Right hindlimb (tissue), 1 donor: Measurements from ENCODE around the gene SLC4A2.

Experiments
- DNase-seq: peaks from one replicate; pipeline ENCODE4 v3.0.0-alpha.2; 2018

Gene SLC4A2

DNA sequence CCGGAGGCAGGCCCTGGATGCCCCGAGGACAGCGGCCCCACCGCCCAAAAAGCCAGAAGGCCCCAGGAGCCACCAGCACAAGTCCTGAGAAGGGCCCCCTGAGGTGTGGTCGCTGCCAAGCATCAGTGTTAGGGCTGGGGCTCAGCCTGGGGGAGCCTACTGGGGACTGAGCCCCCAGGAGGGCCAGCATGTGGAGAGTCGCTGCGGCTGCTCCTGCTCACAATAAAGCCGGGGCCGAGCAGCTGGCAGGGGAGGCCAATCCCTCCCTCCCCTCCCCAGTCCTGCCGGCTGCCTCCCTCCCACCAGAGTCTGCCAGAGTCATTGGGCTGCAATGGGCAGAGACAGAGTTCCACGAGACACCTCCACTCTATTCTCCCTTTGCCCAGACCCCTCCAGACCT lies 14.1 kb upstream of the SLC4A2 start:
- no peak for DNase-seq

DNA sequence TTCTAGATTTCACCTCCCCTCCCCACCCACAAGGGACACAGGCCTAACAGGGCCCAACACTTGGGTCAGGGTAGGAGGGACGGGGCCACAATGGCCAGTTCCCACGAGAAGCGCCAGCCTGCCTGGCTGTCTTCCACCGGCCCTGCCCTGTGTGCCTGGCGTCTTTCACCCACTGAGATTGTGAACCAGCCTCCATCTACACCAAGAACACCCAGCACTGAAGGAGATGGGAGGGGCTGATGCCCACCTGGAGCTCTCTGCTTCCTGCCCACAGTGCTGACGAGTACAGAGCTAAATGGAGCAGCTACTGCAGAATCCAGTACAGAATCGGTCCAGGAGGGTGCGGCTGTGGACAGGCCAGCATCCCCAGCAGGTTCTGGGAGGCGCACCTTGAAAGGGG lies 13.4 kb upstream of the SLC4A2 start:
- no peak for DNase-seq

DNA sequence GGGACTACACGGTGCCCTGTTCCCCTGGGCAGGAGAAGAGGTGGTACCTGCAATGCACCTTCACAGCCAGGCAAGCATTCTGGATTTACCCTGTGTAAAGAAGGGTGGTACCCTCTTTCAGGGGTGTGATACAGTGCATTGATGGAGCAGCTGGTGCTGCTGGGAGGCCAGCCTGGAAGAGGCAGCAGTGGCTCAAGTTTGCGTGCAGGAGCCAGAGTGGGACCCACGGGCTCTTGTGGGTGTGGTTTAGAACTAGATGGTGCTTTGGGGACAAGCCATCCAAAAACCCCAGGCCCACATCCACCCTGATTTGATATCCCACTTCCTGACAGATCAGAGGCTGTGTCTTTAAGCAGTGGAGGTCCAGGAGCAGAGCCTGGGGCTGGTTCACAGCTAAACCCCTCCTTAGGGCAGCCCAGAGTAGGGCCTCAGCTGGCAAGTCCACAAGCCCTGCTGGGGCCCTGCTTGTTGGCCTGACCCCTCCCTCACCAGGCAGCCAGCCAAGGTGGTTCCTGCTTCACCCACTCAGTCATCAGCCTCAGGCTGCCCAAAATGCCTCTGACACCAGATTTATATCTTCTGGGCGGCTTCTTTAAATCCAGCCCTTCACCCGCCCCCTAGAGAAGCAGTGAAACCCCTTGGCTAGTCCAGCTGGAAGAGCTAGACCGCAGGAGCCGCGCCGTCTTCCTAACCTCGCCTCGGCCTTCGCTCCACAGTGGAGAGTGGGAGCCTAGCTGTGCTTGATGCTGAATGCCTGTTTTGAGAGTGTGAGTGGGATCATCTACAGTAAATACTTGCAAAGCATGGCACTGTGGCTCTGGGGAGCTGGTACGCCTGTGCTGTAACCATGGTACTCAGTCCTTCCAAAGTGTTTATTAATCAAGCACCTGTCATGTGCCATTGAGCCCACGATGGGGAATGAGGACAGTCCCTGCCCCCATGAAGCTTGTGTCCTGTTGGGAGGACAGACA lies 12.5 kb upstream of the SLC4A2 start:
- peak; percentile 85 for DNase-seq

DNA sequence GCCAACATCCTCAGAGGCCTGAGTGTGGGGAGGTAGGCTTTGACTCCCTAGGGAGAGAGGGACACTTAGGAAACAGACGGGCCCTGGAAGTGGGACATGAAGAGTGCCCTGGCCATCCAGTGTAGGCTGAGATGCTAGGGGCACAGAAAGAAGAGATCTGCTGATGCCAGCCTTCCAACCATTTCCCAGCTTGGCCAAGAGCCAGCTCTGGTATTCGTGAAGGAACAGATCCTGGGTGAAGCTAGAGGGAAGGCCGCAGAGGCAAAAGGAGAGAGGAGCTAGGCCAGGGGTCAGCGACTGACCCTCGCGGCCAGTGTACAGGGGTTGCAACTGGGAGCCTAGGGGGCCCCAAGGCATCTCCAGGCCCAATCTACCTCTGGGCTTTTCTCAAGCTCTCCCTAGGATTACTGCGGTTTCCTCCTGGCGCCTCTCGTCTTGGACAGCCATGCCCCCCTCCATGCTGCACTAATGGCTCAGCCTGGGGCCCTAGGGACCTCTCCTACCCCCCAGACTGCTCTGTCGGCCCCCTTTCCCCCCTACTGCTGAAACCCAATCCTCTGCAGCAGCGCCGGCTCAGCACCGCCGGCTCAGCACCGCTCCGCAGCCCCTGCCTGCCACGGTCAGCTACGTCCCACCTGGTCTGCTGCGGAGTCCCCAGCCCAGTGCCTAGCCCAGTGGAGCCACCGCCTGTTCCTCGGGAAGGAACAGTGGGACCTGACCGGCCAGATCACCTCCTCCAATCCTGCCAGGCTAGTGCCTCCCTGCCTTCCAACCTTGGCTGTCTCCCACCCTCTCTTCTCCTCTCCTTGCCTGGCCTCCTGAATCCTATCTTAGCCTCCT lies 11.2 kb upstream of the SLC4A2 start, which contains the start of gene ASIC3:
Gene ASIC3 (plus strand): TSS at position 556 of the 840 bp plus-strand sequence. CDS start 355 bp downstream, outside the sequence.
- no peak for DNase-seq

DNA sequence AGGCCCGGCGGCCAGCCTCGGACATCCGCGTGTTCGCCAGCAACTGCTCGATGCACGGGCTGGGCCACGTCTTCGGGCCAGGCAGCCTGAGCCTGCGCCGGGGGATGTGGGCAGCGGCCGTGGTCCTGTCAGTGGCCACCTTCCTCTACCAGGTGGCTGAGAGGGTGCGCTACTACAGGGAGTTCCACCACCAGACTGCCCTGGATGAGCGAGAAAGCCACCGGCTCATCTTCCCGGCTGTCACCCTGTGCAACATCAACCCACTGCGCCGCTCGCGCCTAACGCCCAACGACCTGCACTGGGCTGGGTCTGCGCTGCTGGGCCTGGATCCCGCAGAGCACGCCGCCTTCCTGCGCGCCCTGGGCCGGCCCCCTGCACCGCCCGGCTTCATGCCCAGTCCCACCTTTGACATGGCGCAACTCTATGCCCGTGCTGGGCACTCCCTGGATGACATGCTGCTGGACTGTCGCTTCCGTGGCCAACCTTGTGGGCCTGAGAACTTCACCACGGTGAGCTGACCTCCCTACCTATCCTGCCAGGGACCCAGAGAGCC lies 10.4 kb upstream of the SLC4A2 start:
- DNase-seq, result no peak

DNA sequence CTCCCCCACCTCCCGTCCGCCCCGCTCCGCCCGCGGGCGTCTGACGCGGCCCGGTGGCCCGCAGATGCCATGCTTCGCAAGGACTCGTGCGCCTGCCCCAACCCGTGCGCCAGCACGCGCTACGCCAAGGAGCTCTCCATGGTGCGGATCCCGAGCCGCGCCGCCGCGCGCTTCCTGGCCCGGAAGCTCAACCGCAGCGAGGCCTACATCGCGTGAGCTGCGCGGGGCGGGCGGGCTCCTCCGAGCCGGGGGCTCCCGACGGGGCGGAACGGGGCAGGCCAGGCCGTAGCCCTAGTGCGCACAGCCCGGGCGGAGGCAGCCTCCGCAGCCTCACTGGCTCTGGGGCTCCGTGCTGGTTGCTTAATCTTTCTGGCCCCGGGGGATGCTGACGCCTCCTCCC lies 8.3 kb upstream of the SLC4A2 start:
- DNase-seq, result peak; percentile 80

DNA sequence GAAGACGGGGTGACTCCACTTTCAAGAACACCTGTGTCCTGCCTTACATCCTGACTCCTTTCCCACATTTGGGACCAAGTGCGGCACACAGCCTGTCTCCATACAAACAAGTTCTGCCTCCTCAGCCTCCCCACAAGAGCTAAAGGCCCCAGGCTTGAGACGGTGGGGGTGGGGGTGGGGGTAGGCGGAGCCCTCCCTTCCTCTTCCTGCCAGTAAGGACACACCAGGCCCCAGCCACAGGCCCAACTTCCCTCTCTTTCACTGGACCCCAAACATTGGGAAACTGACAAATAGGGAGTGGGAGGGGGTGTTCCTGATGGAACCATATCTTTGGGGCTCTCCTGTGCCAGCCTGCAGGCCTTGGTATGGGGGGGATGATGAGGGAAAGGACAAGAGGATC lies 6.3 kb upstream of the SLC4A2 start:
- no peak for DNase-seq

DNA sequence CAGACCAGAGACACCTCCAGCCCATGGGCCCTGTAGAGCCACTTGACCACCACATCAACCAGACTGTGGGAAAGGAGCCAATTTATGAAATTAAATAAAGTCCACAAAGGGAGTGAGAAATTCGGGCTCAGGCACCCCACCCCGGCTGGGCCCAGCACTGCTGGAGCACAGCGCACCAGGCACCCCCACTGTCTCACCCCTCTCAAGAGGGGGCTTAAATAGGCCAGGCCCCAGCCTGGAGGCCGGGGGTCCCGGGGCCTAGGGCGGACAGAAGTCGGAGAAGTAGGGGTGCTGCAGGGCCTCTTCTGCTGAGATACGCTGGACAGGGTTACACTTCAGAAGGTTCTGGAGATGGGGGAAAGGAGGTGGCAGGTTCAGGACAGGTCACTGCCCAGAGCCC lies 5.6 kb upstream of the SLC4A2 start:
- no peak for DNase-seq

DNA sequence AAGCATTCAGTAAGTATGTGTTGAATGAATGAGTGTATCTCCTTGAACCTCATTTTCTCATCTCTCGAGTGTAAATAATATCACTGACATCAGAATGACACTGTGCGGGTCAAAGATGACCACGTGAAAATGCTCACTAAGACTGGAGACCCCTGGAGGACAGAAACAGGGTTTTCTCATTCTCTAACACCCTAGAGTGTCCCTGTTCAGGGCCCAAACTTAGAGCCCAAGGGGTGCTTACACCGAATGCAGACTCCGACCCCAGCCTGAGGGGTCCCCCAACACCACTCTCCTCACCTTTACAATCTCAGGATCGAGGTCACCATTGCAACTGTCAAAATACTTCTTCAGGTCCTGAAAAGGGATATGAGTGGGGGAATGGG lies 3.1 kb upstream of the SLC4A2 start:
- DNase-seq, result no peak

DNA sequence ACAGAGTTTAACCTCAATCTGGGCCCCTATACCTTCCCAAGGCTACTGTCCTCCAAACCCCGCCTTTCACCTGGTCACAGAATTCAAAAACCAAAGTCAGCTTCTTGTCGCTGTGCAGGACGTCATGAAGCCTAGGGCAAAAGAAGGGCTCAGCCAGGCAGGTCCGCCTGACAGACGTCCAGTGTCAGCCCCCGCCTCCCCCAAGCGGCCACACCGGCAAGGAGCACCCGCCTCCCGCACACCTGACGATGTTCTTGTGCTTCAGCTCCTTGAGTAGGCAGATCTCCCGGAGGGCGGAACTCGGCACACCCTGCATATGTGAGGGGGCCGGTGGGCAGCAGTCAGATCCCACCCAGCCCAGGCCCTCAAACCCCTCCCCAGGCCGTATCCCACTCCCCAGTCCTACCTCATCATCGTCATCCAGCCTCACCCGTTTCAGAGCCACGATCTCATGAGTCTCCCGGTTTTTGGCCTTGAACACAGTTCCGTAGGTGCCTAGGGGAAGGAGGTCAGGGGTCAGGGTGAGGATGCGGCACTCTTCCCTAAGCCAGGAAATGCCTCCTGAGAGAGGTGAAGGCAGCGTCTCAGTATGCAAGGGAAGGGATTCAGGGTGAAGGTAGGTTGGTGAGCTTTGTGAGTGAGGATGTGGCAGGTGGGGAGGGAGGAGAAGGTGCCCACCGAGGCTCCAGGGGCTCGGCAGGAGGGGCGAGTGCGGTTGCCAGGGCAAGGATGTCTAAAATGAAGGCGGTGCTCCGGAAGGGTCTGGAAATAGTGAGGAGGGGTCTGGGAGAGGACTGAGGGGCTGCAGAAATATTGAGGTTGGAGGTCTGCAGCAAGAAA lies 2.5 kb upstream of the SLC4A2 start:
- DNase-seq, result no peak

DNA sequence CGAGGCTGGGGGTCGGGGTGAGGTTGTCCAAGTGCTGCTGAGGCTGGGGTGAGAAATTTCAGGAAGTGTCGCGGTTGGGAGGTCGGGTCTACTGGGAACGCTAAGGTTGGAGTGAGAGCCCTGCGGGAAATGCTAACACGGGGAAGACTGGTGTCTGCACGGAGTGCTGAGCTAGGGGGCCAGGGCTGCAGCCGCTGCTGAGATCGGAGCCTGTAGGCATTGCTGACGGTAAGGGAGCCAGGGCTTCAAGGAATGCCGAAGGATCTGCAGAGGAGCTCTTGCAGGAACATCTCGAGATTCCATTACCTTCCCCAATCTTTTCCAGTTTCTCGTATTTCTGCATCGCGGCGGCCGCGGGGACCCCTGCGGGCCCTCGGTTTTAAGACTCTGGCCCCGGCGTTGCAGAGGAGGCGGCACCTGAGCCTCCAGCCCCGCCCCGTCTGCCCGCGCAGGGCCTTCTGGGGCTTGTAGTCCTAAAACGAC lies 1.8 kb upstream of the SLC4A2 start, which contains the start of gene CDK5:
Gene CDK5 (minus strand): TSS at position 392 of the 483 bp plus-strand sequence. CDS start 49 bp downstream, at position 343.
- no peak for DNase-seq

DNA sequence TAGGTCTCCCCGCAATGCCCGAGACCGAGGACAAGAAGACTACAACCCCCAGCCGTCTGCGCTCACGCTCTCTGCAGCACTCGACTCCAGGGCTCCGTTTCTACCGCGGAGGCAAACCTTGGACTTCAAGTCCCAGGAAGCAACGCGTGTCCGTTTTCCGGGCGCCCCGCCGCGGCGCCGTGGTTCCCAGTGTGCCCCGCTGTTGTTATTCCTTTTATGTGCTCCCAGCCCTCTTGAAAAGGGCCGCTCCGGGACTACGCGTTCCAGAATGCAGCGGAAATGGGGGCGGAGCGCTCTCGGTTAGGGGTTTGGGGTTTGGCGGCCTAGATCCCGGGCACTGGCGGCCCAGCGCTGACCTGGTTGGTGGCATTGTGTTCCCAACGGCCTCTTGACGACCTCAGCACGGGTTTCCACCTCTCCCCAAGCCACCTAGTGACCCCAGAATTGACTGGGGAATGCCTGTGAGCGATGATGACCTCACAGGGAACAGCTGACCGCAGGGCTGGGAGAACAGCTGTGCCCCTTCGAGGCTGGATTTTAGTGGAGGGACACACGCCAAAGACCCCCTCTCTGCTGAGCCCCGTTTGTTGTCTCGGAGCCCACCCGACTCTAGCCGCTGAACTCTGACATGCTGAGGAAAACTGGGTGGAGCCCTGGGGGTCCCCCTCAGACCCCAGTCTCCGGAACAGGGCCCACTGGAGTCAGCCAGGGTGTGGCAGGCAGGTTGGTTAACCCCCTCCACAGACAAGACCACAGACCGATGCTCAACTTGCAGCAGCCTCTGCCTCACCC lies 1.2 kb upstream of the SLC4A2 start:
- DNase-seq, result peak; percentile 99

DNA sequence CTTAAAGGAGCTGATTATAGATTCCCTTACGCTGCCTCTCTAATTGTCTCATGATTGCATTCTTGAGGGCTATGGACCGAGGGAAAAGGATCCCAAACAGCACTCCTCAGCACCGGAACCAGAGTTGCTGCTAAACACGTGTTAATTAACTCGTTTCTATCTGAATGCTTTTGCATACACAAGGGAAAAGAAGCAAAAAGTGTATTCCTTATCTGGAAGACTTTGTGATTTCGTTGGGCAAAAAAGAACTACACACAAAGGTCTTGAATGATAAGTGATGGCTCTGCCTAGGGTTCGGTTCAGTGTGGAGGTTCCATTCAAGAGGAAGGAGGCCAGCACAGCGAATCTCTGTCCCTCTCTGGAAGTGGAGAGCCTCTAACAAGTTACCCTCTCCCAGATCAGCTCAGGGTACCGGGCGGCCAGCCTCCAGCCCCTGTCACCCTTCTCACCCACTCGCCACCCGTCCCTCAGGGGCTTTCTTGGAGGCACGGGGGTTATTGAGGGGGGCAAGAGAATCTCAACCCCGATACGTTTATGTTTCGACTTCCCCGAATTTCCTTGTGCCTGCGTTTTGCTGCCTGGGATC lies 515 bp upstream of the SLC4A2 start:
- peak; percentile 57 for DNase-seq

DNA sequence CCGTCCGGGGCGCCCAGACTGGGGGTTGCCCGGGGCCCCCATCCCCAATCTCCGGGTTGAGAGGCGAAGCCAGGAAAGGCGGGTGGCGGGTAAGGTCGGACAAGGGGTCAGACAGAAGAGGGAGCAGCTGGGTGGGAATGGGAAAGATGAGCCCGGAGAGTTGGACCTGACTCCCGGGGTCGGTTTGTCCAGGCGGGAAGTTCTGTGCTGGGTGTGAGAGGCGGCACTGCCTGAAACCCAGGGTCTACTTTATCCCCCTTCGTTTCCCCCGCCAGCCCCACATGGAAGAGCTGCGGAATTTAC lies 675 bp downstream of the SLC4A2 start:
- no peak for DNase-seq

DNA sequence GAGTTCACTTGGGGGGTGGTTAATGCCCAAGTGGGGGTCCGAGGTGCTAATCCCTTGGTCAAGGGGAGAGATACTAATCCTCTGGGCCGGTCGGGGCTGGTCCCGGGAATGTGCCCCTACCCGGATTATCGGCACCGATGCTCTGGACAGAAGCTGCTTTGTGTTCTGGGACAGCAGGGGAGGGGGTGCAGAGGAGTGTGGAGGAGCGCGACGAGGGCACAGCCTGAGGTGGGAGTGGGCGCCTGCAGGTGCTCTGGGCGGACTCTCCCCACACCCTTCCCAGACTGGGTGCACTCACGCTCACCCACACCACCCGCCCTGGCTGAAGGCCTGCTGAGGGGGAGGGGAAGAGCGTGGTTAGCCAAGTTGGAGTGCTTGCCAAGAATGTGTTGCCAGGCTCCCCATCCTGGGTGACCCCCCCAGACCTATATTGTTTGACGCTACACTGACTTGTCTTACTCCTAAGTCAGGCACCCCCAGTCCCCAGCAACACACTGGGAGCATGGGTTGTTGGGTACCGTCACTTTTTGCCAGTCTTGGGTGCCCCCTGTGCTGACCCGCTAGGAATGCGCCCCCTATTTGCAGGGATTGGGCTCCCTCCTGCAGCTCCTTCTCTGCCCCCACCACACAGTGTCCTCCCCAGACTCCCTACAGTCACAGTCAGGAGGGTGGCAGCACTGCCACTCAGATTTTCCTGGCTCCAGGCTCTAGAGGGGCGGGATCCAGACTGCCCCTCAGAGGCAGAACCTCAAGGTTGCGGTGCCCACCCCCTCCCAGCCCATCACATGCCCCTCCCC lies 1.2 kb downstream of the SLC4A2 start:
- DNase-seq, result no peak

DNA sequence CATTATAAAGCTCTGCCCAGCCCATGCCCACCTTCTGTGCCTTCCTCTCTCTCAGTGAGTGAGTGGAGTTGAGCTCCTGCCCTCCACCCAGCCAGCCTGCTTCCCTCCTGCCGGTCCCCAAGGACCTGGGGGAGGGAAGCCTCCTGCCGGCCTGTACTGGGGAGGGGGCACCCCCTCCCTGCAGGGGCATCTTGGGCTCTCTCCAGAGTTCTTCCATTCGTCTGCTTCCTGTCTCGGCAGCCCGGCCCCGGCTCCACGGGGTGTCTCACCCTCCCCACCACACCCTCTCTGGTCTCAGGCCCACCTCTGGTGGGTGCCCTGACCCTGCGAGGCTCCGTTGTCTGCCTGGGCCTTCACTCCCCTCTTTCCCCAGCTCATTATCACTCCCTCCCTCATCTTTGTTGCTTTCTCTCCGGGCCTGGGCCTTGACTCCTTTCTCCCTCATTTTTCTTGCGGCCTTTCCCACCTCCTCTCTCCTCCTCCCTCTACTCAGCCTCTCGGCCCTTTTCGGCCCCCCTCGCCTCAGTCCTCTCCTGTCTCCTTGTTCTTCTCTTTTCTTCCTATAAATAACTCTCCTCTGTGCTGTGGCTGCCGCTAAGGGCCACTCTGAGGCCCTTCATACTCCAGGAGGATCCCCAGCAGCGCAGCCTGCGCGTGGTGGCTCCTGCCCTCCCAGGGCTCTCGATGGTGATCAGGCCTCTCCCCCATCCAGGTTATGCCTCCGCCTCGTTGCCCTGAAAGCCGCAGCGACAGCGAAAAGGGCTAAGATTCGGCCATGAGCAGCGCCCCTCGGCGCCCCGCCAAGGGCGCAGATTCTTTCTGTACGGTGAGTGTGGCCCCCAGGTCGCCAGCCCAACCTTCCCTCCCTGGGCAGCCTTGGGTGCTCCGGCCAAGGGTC lies 2.1 kb downstream of the SLC4A2 start:
- DNase-seq, result no peak

DNA sequence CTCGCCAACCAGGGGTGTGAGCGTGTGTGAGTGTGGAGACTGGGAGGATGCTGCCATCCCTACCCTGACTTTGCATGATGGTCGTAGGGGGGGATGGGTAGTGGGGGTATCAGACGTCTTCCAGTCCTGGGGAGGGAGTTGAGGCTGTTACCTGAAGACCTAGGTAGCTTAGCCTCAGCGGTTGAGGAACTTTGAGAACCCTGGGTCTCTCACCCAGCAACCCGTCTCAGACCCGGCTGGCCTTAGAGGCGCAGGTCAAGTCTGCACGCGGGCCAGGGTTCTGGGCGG lies 2.7 kb downstream of the SLC4A2 start:
- DNase-seq, result no peak

DNA sequence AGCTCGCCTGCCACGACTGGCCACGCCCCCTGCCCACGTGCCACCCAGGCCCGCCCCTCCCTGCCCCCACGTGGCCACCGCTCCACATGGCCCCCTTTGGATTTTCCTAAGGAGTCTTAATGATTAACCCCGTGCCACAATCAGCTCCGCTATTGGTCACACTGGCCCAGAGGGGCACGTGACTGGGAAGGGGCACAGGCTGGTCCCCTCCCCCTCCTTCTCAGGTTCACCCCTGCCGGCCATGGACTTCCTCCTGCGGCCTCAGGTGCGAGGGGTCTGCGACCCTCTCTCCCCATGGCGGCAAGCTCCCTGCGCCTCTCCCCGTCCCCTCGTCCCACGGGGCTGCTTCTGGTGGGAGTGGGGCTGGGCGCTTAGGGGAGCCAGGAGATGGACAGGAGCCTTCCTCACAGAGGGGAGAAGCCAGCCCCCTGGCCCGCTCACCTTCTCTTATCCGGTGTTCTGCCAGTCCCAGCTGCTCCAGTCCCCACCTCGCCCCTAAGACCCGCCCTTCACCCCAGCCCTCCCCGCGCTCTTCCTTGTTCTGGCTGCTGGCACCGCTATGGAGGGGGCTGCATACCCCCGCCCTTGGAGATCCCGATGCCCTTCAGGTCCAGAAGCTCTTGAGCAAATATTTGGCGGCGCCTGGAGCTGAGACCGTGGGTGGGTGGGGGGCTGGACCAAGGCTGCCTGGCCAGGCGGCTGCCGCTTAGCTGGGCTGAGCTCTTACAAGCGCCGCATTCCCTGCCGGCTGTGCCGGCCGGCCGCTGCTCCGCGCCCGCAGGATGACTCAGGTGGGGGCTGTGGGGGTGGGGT lies 3.2 kb downstream of the SLC4A2 start:
- DNase-seq, result peak; percentile 57

DNA sequence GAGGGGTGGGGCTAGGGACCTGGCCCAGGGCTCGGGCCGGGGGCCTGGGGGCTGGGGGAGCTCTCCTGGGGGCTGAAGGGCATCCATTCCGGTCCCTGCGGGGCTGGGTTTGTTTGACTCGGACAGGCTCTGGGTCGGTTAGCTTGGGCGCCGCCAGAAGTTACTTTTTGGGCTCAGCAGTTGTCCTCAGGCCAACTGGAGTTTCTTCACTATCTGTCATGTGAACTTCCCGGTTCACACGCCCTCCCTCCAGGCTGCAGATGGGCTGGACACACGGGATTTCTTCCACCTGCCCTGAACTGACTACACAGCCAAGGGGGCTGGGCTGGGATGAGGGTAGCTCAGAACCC lies 3.8 kb downstream of the SLC4A2 start:
- no peak for DNase-seq
